Neuronal stem cell (in vitro differentiated cells): ENCODE measurements around the gene DNER.
"Not testable (repeated sequence)": the region's sequence is repeated elsewhere in the genome, so short reads cannot be mapped to it uniquely, and the experiment has no call there.

ENCODE experiments used
- DNase-seq: peaks from one replicate; pipeline ENCODE4 v3.0.0-alpha.2; 2013; ENCODE audit warnings: low spot score
- H2AFZ ChIP-seq: one replicate; pipeline ENCODE4 v1.6.1; 2013; ENCODE audit warnings: mild to moderate bottlenecking, low read length, inconsistent platforms
- H2AK5ac ChIP-seq: 2 replicates; pipeline ENCODE4 v1.6.1; 2013; ENCODE audit warnings: low read depth, mild to moderate bottlenecking, inconsistent platforms, low read length, moderate library complexity, mixed read lengths
- H2BK120ac ChIP-seq: 2 replicates; pipeline ENCODE4 v1.6.1; 2013; ENCODE audit warnings: low read depth, mild to moderate bottlenecking, inconsistent platforms, low read length, moderate library complexity, mixed read lengths
- H2BK12ac ChIP-seq: one replicate; pipeline ENCODE4 v1.6.1; 2013; ENCODE audit warnings: low read length, inconsistent platforms
- H2BK15ac ChIP-seq: 2 replicates; pipeline ENCODE4 v1.6.1; 2013; ENCODE audit warnings: mild to moderate bottlenecking, low read length, inconsistent platforms, mixed read lengths
- H2BK5ac ChIP-seq: one replicate; pipeline ENCODE4 v1.6.1; 2013; ENCODE audit warnings: inconsistent platforms, mild to moderate bottlenecking, low read length, moderate library complexity
- H3K14ac ChIP-seq: one replicate; pipeline ENCODE4 v1.6.1; 2013; ENCODE audit warnings: low read length, inconsistent platforms
- H3K18ac ChIP-seq: 2 replicates; pipeline ENCODE4 v1.6.1; 2013; ENCODE audit warnings: low read length, inconsistent platforms
- H3K23ac ChIP-seq: 2 replicates; pipeline ENCODE4 v1.6.1; 2013; ENCODE audit warnings: low read depth, mild to moderate bottlenecking, mixed read lengths, low read length, inconsistent platforms; ENCODE audit not compliant: poor library complexity
- H3K27ac ChIP-seq: replicated peaks from 3 replicates; pipeline ENCODE4 v1.5.1; 2013; ENCODE audit warnings: low read length, inconsistent platforms
- H3K27me3 ChIP-seq, 3 experiments: 2 replicates each; pipeline ENCODE4 v1.6.1; 2013; ENCODE audit warnings: low read length in 3 of 3, mild to moderate bottlenecking in 2 of 3, inconsistent platforms in 1 of 3, low read depth in 1 of 3, mixed read lengths in 1 of 3, moderate library complexity in 1 of 3; ENCODE audit not compliant: control insufficient read depth in 3 of 3, insufficient read depth in 3 of 3
- H3K36me3 ChIP-seq, 2 donors: replicated peaks in 1 of 2; 2 replicates each; pipeline ENCODE4 v1.6.1; 2013; ENCODE audit warnings: low read length in 2 of 2; ENCODE audit not compliant: control insufficient read depth in 2 of 2, insufficient read depth in 2 of 2
- H3K4ac ChIP-seq: 2 replicates; pipeline ENCODE4 v1.6.1; 2013; ENCODE audit warnings: inconsistent platforms, mild to moderate bottlenecking, low read length, moderate library complexity
- H3K4me1 ChIP-seq, 2 donors: 1 replicate in 1 of 2; 2 replicates in 1 of 2; pipeline ENCODE4 v1.6.1; 2013; ENCODE audit warnings: low read length in 2 of 2, low read depth in 1 of 2; ENCODE audit not compliant: control insufficient read depth in 2 of 2, insufficient read depth in 1 of 2
- H3K4me2 ChIP-seq: one replicate; pipeline ENCODE4 v1.6.1; 2013; ENCODE audit warnings: mild to moderate bottlenecking, low read length, inconsistent platforms; ENCODE audit not compliant: insufficient read depth, poor library complexity, severe bottlenecking
- H3K4me3 ChIP-seq, 2 donors: 2 replicates each; pipeline ENCODE4 v1.5.1; 2013; ENCODE audit warnings: low read length in 2 of 2, mild to moderate bottlenecking in 2 of 2, inconsistent platforms in 1 of 2, moderate library complexity in 1 of 2
- H3K79me1 ChIP-seq: one replicate; pipeline ENCODE4 v1.6.1; 2013; ENCODE audit warnings: low read depth, mild to moderate bottlenecking, inconsistent platforms, low read length, moderate library complexity
- H3K9ac ChIP-seq: one replicate; pipeline ENCODE4 v1.6.1; 2013; ENCODE audit warnings: mild to moderate bottlenecking, low read depth, low read length, inconsistent platforms; ENCODE audit not compliant: poor library complexity
- H3K9me3 ChIP-seq, 2 donors: replicated peaks in 1 of 2; 2 replicates each; pipeline versions ENCODE3 to v1.6.1; 2013; ENCODE audit warnings: low read length in 2 of 2, mild to moderate bottlenecking in 2 of 2, inconsistent platforms in 1 of 2, low read depth in 1 of 2, mixed read lengths in 1 of 2, moderate library complexity in 1 of 2; ENCODE audit not compliant: control insufficient read depth in 2 of 2, insufficient read depth in 1 of 2
- H4K8ac ChIP-seq: one replicate; pipeline ENCODE4 v1.6.1; 2013; ENCODE audit warnings: low read depth, mild to moderate bottlenecking, inconsistent platforms, low read length, moderate library complexity
- H4K91ac ChIP-seq: one replicate; pipeline ENCODE4 v1.6.1; 2013; ENCODE audit warnings: low read length, low read depth, mild to moderate bottlenecking, inconsistent platforms; ENCODE audit not compliant: poor library complexity
- WGBS, 2 donors: extraction: QIAGEN DNeasy Blood & Tissue Kit; methylation state at CpG; one replicate each; pipeline ENCODE4 v1.1.7; 2013; ENCODE audit warnings: missing lambda C conversion rate in 2 of 2, mixed read lengths in 1 of 2; ENCODE audit not compliant: insufficient read length in 2 of 2, insufficient replicate concordance in 1 of 2; ENCODE audit errors: extremely low coverage in 2 of 2; 5-methylcytosine and 5-hydroxymethylcytosine counted together

Gene DNER

DNA sequence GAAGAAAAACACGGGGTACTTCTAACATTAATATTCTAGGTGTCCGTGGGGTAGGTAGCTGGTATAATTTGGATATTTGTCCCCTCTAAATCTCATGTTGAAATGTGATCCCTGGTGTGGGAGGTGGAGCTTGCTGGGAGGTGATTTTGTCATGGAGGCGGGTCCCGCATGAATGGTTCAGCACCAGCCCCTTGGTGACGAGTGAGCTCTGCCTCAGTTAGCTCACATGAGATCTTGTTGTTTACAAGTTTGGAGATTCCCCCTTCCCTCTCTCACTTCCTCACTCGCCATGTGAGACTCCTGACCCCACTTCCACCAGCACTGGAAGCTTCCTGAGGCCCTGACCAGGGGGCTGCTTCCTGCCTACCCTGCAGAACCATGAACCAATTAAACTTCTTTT is 35.4 kb upstream of the DNER start:
- Histone ChIP-seq H3K9me3 (peaks cover 0 to under 1% of the 10 kb centered on the region in 2 donors), H2BK120ac (no peak overlapping the region), H3K23ac (no peak overlapping the region), H2AFZ (no peak overlapping the region), H4K8ac (no peak overlapping the region), H2BK5ac (no peak overlapping the region), H2AK5ac (no peak overlapping the region), H3K9ac (no peak overlapping the region), H3K18ac (no peak overlapping the region), H3K36me3 (no peaks in the 10 kb centered on the region), H3K27ac (no peak overlapping the region), H3K79me1 (no peaks in the 10 kb centered on the region), H3K4ac (no peak overlapping the region), H3K4me3 (no peak overlapping the region), H3K4me2 (no peak overlapping the region), H2BK12ac (no peak overlapping the region), H2BK15ac (no peak overlapping the region), H3K14ac (no peak overlapping the region), H3K4me1 (no peaks in the 10 kb centered on the region), H4K91ac (no peak overlapping the region), H3K27me3 (no peaks in the 10 kb centered on the region)
- no CpG with 5 or more reads among the region's 6 CpGs for WGBS, 2 donors
- DNase-seq: no peak

DNA sequence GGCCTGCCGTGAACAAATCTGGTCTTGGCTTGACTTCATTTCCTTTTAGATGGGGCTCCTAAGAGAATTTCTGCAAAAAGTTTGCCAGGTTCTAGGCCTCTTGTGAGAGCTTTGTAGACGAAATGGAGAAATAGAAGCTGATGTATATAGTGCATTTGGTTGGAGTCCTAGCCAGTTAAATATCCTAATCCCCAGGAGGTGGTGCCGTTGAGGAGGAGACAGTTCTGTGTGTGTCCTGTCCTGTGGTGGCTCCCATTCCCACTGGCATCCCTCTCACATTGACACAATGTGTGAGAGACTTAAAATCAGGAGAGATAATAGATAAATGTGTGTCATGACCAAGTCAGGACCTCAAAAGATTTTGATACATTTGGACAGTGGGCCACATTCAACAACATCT is 34.6 kb upstream of the DNER start:
- no peak overlapping the region for H3K14ac ChIP-seq
- no peak overlapping the region for H4K8ac ChIP-seq
- no peaks in the 10 kb centered on the region for H3K4me1 ChIP-seq
- H3K4me2 ChIP-seq: no peak overlapping the region
- H3K9ac ChIP-seq: no peak overlapping the region
- DNase-seq: no peak
- H3K79me1 ChIP-seq: no peaks in the 10 kb centered on the region
- no peak overlapping the region for H2AFZ ChIP-seq
- H3K9me3 ChIP-seq: peaks cover 0 to 2% of the 10 kb centered on the region in 2 donors
- no peak overlapping the region for H3K27ac ChIP-seq
- H2BK120ac ChIP-seq: no peak overlapping the region
- H3K4me3 ChIP-seq: no peak overlapping the region
- H3K23ac ChIP-seq: no peak overlapping the region
- no peak overlapping the region for H3K18ac ChIP-seq
- H3K27me3 ChIP-seq: no peaks in the 10 kb centered on the region
- no peak overlapping the region for H3K4ac ChIP-seq
- H2BK5ac ChIP-seq: no peak overlapping the region
- H2BK12ac ChIP-seq: no peak overlapping the region
- no peaks in the 10 kb centered on the region for H3K36me3 ChIP-seq
- no peak overlapping the region for H4K91ac ChIP-seq
- no peak overlapping the region for H2AK5ac ChIP-seq
- no CpG with 5 or more reads among the region's 3 CpGs for WGBS, 2 donors
- no peak overlapping the region for H2BK15ac ChIP-seq

DNA sequence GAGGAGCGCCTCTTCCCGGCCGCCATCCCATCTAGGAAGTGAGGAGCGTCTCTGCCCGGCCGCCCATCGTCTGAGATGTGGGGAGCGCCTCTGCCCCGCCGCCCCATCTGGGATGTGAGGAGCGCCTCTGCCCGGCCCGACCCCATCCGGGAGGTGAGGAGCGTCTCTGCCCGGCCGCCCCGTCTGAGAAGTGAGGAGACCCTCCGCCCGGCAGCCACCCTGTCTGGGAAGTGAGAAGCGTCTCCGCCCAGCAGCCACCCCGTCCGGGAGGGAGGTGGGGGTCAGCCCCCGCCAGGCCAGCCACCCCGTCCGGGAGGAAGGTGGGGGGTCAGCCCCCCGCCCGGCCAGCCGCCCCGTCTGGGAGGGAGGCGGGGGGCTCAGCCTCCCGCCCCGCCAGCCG is 28.3 kb upstream of the DNER start:
- not testable (repeated sequence) for H2AFZ ChIP-seq, H3K27ac ChIP-seq

DNA sequence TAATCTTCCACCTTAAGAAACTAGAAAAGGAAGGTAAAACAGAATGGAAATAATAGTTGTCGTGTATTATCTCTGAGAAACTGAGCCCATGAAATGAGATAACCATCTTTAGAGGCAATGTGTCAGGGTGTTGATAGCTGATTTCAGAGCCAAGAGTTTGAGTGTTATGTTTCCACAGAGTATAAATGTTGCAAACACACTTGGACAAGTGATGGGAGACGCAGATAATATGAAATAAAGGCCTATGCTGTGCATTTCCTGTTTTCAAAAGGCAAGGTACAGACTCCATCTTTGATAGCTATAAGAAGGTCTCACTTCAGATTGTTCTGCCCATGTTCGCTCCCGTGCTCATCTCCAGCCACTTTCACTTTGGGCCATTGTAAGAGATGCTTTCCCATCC is 25.9 kb upstream of the DNER start:
- no peaks in the 10 kb centered on the region for H3K27me3 ChIP-seq
- peaks cover 4 to 6% of the 10 kb centered on the region in 2 donors for H3K9me3 ChIP-seq
- H4K91ac ChIP-seq: no peak overlapping the region
- no peaks in the 10 kb centered on the region for H3K79me1 ChIP-seq
- no CpG with 5 or more reads among the region's 4 CpGs for WGBS, 2 donors
- H3K18ac ChIP-seq: no peak overlapping the region
- no peak overlapping the region for H2AFZ ChIP-seq
- H3K27ac ChIP-seq: no peak overlapping the region
- no peak overlapping the region for H3K4ac ChIP-seq
- no peak overlapping the region for H3K4me2 ChIP-seq
- no peak overlapping the region for H2BK12ac ChIP-seq
- no peak overlapping the region for H3K9ac ChIP-seq
- DNase-seq: no peak
- no peak overlapping the region for H2BK15ac ChIP-seq
- H3K4me1 ChIP-seq: no peaks in the 10 kb centered on the region
- H3K4me3 ChIP-seq: no peak overlapping the region
- no peak overlapping the region for H3K14ac ChIP-seq
- H3K23ac ChIP-seq: no peak overlapping the region
- no peak overlapping the region for H2BK5ac ChIP-seq
- H4K8ac ChIP-seq: no peak overlapping the region
- no peak overlapping the region for H2BK120ac ChIP-seq
- H3K36me3 ChIP-seq: peaks cover 0 to 2% of the 10 kb centered on the region in 2 donors
- H2AK5ac ChIP-seq: no peak overlapping the region

More for the DNA sequence above, 28.3 kb upstream of the DNER start:
- H3K4me2 ChIP-seq, H2AK5ac ChIP-seq, H3K23ac ChIP-seq, H3K27me3 ChIP-seq, H4K91ac ChIP-seq, H3K4me1 ChIP-seq, H3K9me3 ChIP-seq, DNase-seq, H3K18ac ChIP-seq, H2BK12ac ChIP-seq, H3K4ac ChIP-seq, H2BK5ac ChIP-seq, H2BK15ac ChIP-seq, H3K14ac ChIP-seq, H3K36me3 ChIP-seq, H3K4me3 ChIP-seq, H3K79me1 ChIP-seq, H2BK120ac ChIP-seq, H3K9ac ChIP-seq, H4K8ac ChIP-seq: not testable (repeated sequence)
- no CpG with 5 or more reads among the region's 35 CpGs for WGBS, 2 donors
